Measurements from ENCODE around the gene SFSWAP.

DNA sequence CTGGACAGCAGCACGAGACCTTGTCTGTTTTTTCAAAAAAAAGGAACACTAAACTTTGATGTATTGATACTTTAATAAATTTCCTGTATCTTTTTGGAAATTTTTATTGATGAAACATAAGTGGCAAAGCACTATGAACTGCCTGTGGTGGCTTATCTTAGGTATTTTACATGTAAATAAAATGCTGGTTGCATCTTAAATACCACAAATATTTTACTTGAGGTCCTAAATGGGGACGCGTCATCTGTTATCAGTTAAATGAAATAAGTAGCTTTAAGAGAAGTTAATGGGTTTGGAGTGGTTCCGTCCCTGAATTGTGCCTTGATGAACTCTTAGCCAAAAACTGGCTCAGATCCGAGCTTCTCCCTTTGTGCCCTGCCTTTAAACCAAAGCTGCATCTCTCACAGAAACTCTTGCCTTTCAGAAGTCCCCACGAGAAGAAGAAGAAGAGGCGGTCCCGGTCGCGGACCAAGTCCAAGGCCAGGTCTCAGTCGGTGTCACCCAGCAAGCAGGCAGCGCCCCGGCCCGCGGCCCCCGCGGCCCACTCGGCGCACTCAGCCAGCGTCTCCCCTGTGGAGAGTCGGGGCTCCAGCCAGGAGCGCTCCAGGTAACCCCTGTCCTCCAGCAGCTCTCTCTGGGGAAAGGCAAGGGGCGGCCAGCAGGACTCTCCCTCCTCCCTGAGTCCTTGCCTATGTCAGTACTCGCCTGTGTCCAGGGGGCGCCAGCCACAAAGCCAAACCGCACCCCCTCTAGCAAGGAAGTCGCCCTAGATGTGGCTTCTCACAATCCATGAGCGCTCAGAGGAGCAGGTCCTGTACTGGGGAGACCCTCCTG lies 86.1 kb downstream of the SFSWAP start:
- TF ChIP-seq, protein P1, sequence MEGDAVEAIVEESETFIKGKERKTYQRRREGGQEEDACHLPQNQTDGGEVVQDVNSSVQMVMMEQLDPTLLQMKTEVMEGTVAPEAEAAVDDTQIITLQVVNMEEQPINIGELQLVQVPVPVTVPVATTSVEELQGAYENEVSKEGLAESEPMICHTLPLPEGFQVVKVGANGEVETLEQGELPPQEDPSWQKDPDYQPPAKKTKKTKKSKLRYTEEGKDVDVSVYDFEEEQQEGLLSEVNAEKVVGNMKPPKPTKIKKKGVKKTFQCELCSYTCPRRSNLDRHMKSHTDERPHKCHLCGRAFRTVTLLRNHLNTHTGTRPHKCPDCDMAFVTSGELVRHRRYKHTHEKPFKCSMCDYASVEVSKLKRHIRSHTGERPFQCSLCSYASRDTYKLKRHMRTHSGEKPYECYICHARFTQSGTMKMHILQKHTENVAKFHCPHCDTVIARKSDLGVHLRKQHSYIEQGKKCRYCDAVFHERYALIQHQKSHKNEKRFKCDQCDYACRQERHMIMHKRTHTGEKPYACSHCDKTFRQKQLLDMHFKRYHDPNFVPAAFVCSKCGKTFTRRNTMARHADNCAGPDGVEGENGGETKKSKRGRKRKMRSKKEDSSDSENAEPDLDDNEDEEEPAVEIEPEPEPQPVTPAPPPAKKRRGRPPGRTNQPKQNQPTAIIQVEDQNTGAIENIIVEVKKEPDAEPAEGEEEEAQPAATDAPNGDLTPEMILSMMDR (IDR thresholded peaks at IDR 0.05), result no peak
- TF ChIP-seq POLR2AphosphoS5 (IDR thresholded peaks at IDR 0.05) (no peak), POLR2A (IDR thresholded peaks at IDR 0.05) (no peak)

Data from stomach (tissue), 4 donors.